ENCODE measurements around the gene PIEZO2. TPM values are rescaled to one million over a fixed set of nuclear protein-coding genes. Genes with fewer than 3 reads are reported as not detected.
"Not testable (repeated sequence)": the region's sequence is repeated elsewhere in the genome, so short reads cannot be mapped to it uniquely, and the experiment has no call there.

Gene PIEZO2
- polyA plus RNA-seq, 1 donor (not counting 4 experiments of a cell fraction or from before 2014, with no cell fraction given): not detected

DNA sequence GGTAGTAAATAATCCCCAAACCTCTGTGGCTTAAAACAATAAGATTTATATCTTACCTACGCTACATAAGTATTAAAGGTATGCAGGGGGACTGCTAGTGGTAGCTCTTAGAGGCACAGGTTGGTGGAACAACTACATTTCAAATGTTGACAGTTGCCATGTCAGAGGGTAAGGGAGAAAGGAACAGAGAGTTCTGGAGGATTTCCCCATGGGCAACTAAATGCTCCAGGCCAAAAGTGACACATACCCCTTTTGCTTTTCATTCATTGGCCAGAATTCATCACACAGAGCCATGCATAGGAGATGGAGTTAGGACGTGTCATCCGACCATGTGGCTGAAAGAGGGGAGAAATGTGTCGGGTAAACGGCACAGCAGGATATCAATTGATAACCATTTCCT, 490.4 kb downstream of the PIEZO2 start:
- Histone ChIP-seq H3K79me2 (ENCODE audit: control insufficient read depth, insufficient read depth, low read length) (no peaks in the 10 kb centered on the region), H3K9ac (ENCODE audit: control insufficient read depth, extremely low read depth, insufficient read depth, low read length) (no peak overlapping the region), H3K9me1 (ENCODE audit: control insufficient read depth, extremely low read depth, insufficient read depth, low read length) (no peaks in the 10 kb centered on the region), H3K27ac (ENCODE audit: control insufficient read depth, insufficient read depth, low read length) (no peak overlapping the region), H3K4me3 (ENCODE audit: control insufficient read depth in 2 of 3, extremely low read depth in 1 of 3, insufficient read depth in 2 of 3, low read depth in 1 of 3, low read length in 3 of 3) (no peak overlapping the region), H3K9me3 (ENCODE audit: control insufficient read depth, low read depth, low read length) (no peaks in the 10 kb centered on the region), H2AFZ (ENCODE audit: control insufficient read depth, low read length) (no peak overlapping the region), H3K36me3 (ENCODE audit: control insufficient read depth in 2 of 2, extremely low read depth in 1 of 2, insufficient read depth in 2 of 2, low read length in 2 of 2) (no peaks in the 10 kb centered on the region), H3K4me2 (ENCODE audit: control insufficient read depth, extremely low read depth, insufficient read depth, low read depth, low read length) (no peak overlapping the region), H3K4me1 (ENCODE audit: control insufficient read depth, extremely low read depth, insufficient read depth, low read length) (peaks cover 13% of the 10 kb centered on the region), H4K20me1 (ENCODE audit: control insufficient read depth, extremely low read depth, insufficient read depth, low read length) (no peaks in the 10 kb centered on the region), H3K27me3 (ENCODE audit: control insufficient read depth, extremely low read depth, insufficient read depth, low read length) (peaks cover 3% of the 10 kb centered on the region)
- dilution Hi-C loops (cut with MboI; ENCODE audit: extremely low pct_ligation_motif_present, low sequenced_read_pairs): no loop called here
- DNase-seq (ENCODE audit: low read depth, low spot score): no peak
- FAIRE-seq: no peak
- TF ChIP-seq EZH2 (IDR thresholded peaks at IDR 0.05; ENCODE audit: low read length): no peak
- TF ChIP-seq, protein P1, sequence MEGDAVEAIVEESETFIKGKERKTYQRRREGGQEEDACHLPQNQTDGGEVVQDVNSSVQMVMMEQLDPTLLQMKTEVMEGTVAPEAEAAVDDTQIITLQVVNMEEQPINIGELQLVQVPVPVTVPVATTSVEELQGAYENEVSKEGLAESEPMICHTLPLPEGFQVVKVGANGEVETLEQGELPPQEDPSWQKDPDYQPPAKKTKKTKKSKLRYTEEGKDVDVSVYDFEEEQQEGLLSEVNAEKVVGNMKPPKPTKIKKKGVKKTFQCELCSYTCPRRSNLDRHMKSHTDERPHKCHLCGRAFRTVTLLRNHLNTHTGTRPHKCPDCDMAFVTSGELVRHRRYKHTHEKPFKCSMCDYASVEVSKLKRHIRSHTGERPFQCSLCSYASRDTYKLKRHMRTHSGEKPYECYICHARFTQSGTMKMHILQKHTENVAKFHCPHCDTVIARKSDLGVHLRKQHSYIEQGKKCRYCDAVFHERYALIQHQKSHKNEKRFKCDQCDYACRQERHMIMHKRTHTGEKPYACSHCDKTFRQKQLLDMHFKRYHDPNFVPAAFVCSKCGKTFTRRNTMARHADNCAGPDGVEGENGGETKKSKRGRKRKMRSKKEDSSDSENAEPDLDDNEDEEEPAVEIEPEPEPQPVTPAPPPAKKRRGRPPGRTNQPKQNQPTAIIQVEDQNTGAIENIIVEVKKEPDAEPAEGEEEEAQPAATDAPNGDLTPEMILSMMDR (optimal IDR thresholded peaks at IDR 0.05 in 1 of 3, IDR thresholded peaks at IDR 0.05 in 1 of 3, conservative IDR thresholded peaks at IDR 0.05 in 1 of 3; ENCODE audit: extremely low read depth in 1 of 3, insufficient read depth in 2 of 3, low read length in 3 of 3): no peak

DNA sequence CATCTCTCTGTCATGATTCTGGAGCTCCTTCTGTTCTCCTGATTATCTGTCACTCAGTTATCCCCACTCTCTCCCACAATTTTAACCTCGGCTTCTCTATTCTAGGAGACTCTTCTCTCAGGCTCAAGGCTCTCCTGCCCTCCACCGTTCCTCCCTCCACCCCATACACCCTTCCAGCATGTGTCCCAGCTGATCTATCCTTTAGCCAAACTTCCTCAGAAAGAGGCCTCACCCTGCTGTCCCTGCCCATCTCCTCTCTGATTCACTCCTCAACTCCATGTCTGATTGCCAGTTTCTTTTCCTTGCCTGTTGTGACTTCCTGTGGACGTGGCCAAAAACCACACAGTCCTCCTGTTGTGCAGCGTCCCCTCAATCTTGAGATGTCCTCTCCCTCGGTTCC, 505.4 kb downstream of the PIEZO2 start:
- H4K20me1 ChIP-seq (ENCODE audit: control insufficient read depth, extremely low read depth, insufficient read depth, low read length); H3K4me2 ChIP-seq (ENCODE audit: control insufficient read depth, extremely low read depth, insufficient read depth, low read depth, low read length); H3K9me3 ChIP-seq (ENCODE audit: control insufficient read depth, low read depth, low read length); H3K9me1 ChIP-seq (ENCODE audit: control insufficient read depth, extremely low read depth, insufficient read depth, low read length); H3K4me3 ChIP-seq (ENCODE audit: control insufficient read depth in 2 of 3, extremely low read depth in 1 of 3, insufficient read depth in 2 of 3, low read depth in 1 of 3, low read length in 3 of 3); dilution Hi-C loops (cut with MboI; ENCODE audit: extremely low pct_ligation_motif_present, low sequenced_read_pairs); H3K9ac ChIP-seq (ENCODE audit: control insufficient read depth, extremely low read depth, insufficient read depth, low read length); H2AFZ ChIP-seq (ENCODE audit: control insufficient read depth, low read length); DNase-seq (ENCODE audit: low read depth, low spot score); H3K79me2 ChIP-seq (ENCODE audit: control insufficient read depth, insufficient read depth, low read length); H3K4me1 ChIP-seq (ENCODE audit: control insufficient read depth, extremely low read depth, insufficient read depth, low read length); H3K36me3 ChIP-seq (ENCODE audit: control insufficient read depth in 2 of 2, extremely low read depth in 1 of 2, insufficient read depth in 2 of 2, low read length in 2 of 2); H3K27me3 ChIP-seq (ENCODE audit: control insufficient read depth, extremely low read depth, insufficient read depth, low read length); H3K27ac ChIP-seq (ENCODE audit: control insufficient read depth, insufficient read depth, low read length); FAIRE-seq: not testable (repeated sequence)

DNA sequence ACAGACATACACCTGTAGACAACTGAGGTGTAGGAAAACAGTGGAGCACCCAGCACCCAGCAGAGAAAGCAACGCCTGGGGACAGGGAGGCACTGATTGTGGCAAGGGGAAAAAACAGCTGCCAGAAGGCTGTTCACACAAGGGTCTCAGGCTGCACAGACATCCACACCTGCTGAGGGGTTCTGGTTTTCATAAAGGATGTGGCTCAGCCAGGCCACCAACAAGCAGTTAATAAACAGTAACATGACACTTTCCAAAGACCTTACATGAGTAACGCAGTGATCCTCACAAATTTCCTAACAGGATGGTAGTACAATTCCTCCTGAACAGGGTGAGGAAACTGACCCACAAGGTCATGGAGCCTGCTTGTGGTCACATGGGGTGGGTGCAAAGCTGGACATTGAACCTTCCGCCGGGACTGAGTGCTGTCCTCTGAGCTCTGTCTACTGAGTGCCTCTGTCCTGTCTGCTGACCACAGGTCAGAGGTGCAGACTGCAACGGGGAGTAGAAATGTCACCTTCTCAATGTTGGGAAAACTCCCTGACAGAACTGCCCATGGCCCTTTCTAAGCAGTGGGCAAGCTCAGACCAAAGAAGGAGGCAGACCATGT, 506.3 kb downstream of the PIEZO2 start:
- H3K27me3 ChIP-seq (ENCODE audit: control insufficient read depth, extremely low read depth, insufficient read depth, low read length); H4K20me1 ChIP-seq (ENCODE audit: control insufficient read depth, extremely low read depth, insufficient read depth, low read length); H3K27ac ChIP-seq (ENCODE audit: control insufficient read depth, insufficient read depth, low read length); H3K36me3 ChIP-seq (ENCODE audit: control insufficient read depth in 2 of 2, extremely low read depth in 1 of 2, insufficient read depth in 2 of 2, low read length in 2 of 2); H3K79me2 ChIP-seq (ENCODE audit: control insufficient read depth, insufficient read depth, low read length); dilution Hi-C loops (cut with MboI; ENCODE audit: extremely low pct_ligation_motif_present, low sequenced_read_pairs); H2AFZ ChIP-seq (ENCODE audit: control insufficient read depth, low read length); H3K9ac ChIP-seq (ENCODE audit: control insufficient read depth, extremely low read depth, insufficient read depth, low read length); H3K4me3 ChIP-seq (ENCODE audit: control insufficient read depth in 2 of 3, extremely low read depth in 1 of 3, insufficient read depth in 2 of 3, low read depth in 1 of 3, low read length in 3 of 3); H3K4me1 ChIP-seq (ENCODE audit: control insufficient read depth, extremely low read depth, insufficient read depth, low read length); H3K9me3 ChIP-seq (ENCODE audit: control insufficient read depth, low read depth, low read length); DNase-seq (ENCODE audit: low read depth, low spot score); FAIRE-seq; H3K9me1 ChIP-seq (ENCODE audit: control insufficient read depth, extremely low read depth, insufficient read depth, low read length); H3K4me2 ChIP-seq (ENCODE audit: control insufficient read depth, extremely low read depth, insufficient read depth, low read depth, low read length): not testable (repeated sequence)

DNA sequence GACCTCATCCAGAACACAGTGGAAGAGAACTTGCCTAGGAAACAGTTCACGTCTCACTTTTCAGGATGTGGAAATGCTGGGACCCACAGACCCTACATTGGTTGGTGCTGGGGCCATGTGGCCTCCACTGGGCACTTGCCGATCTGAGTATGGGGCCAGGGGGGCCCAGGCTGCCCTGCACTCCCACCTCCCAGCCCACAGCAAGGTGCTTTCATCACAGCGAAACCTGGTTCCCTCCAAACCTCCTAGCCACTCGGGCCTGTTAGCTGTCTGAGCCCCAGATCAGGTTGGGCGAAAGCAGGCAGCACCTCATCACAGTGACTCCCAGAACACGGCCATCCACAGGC, 510.9 kb downstream of the PIEZO2 start:
- H3K9me1 ChIP-seq (ENCODE audit: control insufficient read depth, extremely low read depth, insufficient read depth, low read length); H3K4me1 ChIP-seq (ENCODE audit: control insufficient read depth, extremely low read depth, insufficient read depth, low read length); FAIRE-seq; H3K9ac ChIP-seq (ENCODE audit: control insufficient read depth, extremely low read depth, insufficient read depth, low read length); H3K4me2 ChIP-seq (ENCODE audit: control insufficient read depth, extremely low read depth, insufficient read depth, low read depth, low read length); H3K36me3 ChIP-seq (ENCODE audit: control insufficient read depth in 2 of 2, extremely low read depth in 1 of 2, insufficient read depth in 2 of 2, low read length in 2 of 2); DNase-seq (ENCODE audit: low read depth, low spot score); dilution Hi-C loops (cut with MboI; ENCODE audit: extremely low pct_ligation_motif_present, low sequenced_read_pairs); H3K4me3 ChIP-seq (ENCODE audit: control insufficient read depth in 2 of 3, extremely low read depth in 1 of 3, insufficient read depth in 2 of 3, low read depth in 1 of 3, low read length in 3 of 3); H3K27ac ChIP-seq (ENCODE audit: control insufficient read depth, insufficient read depth, low read length); H2AFZ ChIP-seq (ENCODE audit: control insufficient read depth, low read length); H3K9me3 ChIP-seq (ENCODE audit: control insufficient read depth, low read depth, low read length); H4K20me1 ChIP-seq (ENCODE audit: control insufficient read depth, extremely low read depth, insufficient read depth, low read length); H3K27me3 ChIP-seq (ENCODE audit: control insufficient read depth, extremely low read depth, insufficient read depth, low read length); H3K79me2 ChIP-seq (ENCODE audit: control insufficient read depth, insufficient read depth, low read length): not testable (repeated sequence)

Data from keratinocyte (primary cell).